A549 treated with AZD2906 at 1 μM for 4 hours (cell line): ENCODE results near the gene BRK1. TPM values are rescaled to one million over a fixed set of nuclear protein-coding genes. Genes with fewer than 3 reads are reported as not detected.

Source experiments
- total RNA-seq: library from RNA; stranded (reverse); fragments of 200-300 nt; extraction: Qiagen RNA extraction; gene quantifications from 5 replicates; pipeline ENCODE4 v1.2.3, GENCODE V29; 2022

Gene BRK1
- 158 to 174 TPM (median 167 TPM) in 5 replicates for total RNA-seq

GRCh38 chr3:10115326-10116137, at the start of gene BRK1:
TSS of gene BRK1 (plus strand) at chr3:10115675. CDS start at chr3:10115702, 27 bp downstream.

DNA sequence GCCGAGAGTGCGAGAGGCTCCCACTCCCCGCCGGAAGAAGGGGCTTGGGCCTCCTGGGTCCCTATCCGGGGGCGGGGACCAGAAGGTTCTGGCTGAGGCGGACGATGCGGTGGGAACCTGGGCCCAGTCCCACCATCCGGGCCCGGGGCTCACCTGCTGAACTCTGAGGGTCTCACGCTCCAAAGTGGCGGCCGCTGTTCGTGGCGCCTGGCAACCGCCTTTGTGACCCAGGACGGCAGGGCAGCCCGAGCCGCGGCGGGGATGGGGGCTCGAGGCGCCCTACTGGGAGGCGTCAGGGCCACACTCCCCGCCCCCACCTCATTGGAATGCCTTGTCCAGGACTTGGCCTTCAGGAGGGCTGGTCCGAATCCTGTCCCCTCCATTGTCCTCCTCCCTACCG, 7.4 kb upstream of the BRK1 start, which contains the start of gene FANCD2OS:
Gene FANCD2OS, minus strand, starts transcription at position 165 of the 400 bp plus-strand sequence. CDS start 3,481 bp downstream, outside the sequence.

GRCh38 chr3:10164546-10165393, 49.3 kb downstream of the BRK1 start, which contains the start of gene IRAK2:
TSS of gene IRAK2 (plus strand) at chr3:10164919. CDS start at chr3:10164955, 36 bp downstream.

Other genes starting within 250 kb of the BRK1 start
- gene CIDEC, start 235.4 kb upstream of the BRK1 start, total RNA-seq = 75.0 to 98.5 TPM (median 81.8 TPM) in 5 replicates
- 80.1 to 101 TPM (median 92.7 TPM) in 5 replicates for gene JAGN1, start 225.1 kb upstream of the BRK1 start, total RNA-seq
- 1.7 to 1.9 TPM (median 1.8 TPM) in 5 replicates for gene IL17RE, start 212.8 kb upstream of the BRK1 start, total RNA-seq
- gene IL17RC, start 198.6 kb upstream of the BRK1 start, total RNA-seq = 28.0 to 34.0 TPM (median 32.0 TPM) in 5 replicates
- gene CRELD1, start 181.8 kb upstream of the BRK1 start, total RNA-seq = 11.5 to 14.5 TPM (median 12.9 TPM) in 5 replicates
- 1.2 to 1.9 TPM (median 1.8 TPM) in 5 replicates for gene PRRT3, start 163.3 kb upstream of the BRK1 start, total RNA-seq
- gene EMC3, start 128.8 kb upstream of the BRK1 start, total RNA-seq = 108 to 142 TPM (median 112 TPM) in 5 replicates
- 16.8 to 19.2 TPM (median 17.6 TPM) in 5 replicates for gene FANCD2, start 89.2 kb upstream of the BRK1 start, total RNA-seq
- not detected in 5 replicates for gene FANCD2OS, start 7.4 kb upstream of the BRK1 start, total RNA-seq
- 27.2 to 30.2 TPM (median 29.0 TPM) in 5 replicates for gene VHL, start 26.1 kb downstream of the BRK1 start, total RNA-seq
- 10.5 to 14.4 TPM (median 12.8 TPM) in 5 replicates for gene IRAK2, start 49.2 kb downstream of the BRK1 start, total RNA-seq
- gene TATDN2, start 132.8 kb downstream of the BRK1 start, total RNA-seq = 29.1 to 36.9 TPM (median 31.7 TPM) in 5 replicates
- not detected in 5 replicates for gene GHRL, start 177.3 kb downstream of the BRK1 start, total RNA-seq
- 217 to 226 TPM (median 218 TPM) in 5 replicates for gene SEC13, start 205.4 kb downstream of the BRK1 start, total RNA-seq